Activated naive CD8-positive, alpha-beta T cell treated with anti-CD3 and anti-CD28 coated beads, Interleukin-2, amount 50 U/mL, for 24 hours (primary cell): ENCODE results near the gene TMOD1.

ENCODE experiments used
- ATAC-seq: fragments of 150-1000 bp; cut with Tn5 transposase; one replicate; pipeline ENCODE4 v1.10.0; 2021
- DNase-seq: peaks from one replicate; pipeline ENCODE4 v3.0.0; 2021
- H3K27ac Mint-ChIP-seq: one replicate; pipeline ENCODE4 v1.8.0; 2021; ENCODE audit warnings: mild to moderate bottlenecking, mixed read lengths
- H3K27me3 Mint-ChIP-seq: one replicate; pipeline ENCODE4 v1.8.0; 2021; ENCODE audit warnings: mixed read lengths
- H3K36me3 Mint-ChIP-seq: one replicate; pipeline ENCODE4 v1.8.0; 2021; ENCODE audit warnings: low read depth, mixed read lengths
- H3K4me1 Mint-ChIP-seq: one replicate; pipeline ENCODE4 v1.8.0; 2021; ENCODE audit warnings: mixed read lengths
- H3K4me3 Mint-ChIP-seq: one replicate; pipeline ENCODE4 v1.8.0; 2021; ENCODE audit warnings: mild to moderate bottlenecking, moderate library complexity, mixed read lengths
- H3K9me3 Mint-ChIP-seq: one replicate; pipeline ENCODE4 v1.8.0; 2021; ENCODE audit warnings: mixed read lengths

Gene TMOD1

DNA sequence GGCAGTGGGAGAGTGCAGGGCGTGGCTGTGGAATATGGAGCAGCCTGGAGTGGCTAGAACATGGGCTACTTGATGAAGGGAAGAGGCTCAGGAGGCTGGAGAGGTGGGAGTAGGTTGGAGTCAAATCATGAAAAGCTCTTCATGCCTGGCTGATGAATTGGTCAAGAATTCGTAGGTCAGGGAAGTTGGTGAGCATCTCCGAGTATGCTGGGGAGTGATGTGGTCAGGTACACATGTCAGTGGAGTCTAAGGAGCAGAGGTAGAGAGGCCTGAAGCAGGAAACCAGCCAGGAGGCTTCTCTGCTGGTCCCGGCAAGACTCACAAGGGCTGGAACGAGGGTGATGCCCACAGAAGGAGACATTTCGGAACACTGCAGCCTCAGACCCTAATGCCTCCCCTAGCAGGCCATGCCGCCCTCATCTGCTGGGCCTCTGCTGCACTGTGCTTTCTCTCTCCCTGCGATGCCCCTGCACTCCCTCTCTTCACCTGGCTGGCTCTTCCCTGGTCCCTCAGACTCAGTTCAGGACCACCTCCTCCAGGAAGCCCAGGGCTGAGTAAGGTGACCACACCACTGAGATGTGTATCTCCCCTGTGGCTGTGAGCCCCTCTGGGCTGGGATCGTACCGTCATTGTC, 33.6 kb downstream of the TMOD1 start:
- no peak for ATAC-seq
- Mint-ChIP-seq H3K4me3 (no peak overlapping the region), H3K9me3 (no peaks in the 10 kb centered on the region), H3K4me1 (no peaks in the 10 kb centered on the region), H3K36me3 (no peaks in the 10 kb centered on the region), H3K27ac (no peak overlapping the region), H3K27me3 (peaks cover 10% of the 10 kb centered on the region)
- no peak for DNase-seq

- DNase-seq: no peak
- Mint-ChIP-seq H3K4me3 (no peak overlapping the region), H3K27me3 (peaks cover 10% of the 10 kb centered on the region), H3K27ac (no peak overlapping the region), H3K9me3 (no peaks in the 10 kb centered on the region), H3K4me1 (no peaks in the 10 kb centered on the region), H3K36me3 (no peaks in the 10 kb centered on the region)
- no peak for ATAC-seq
Observed at GRCh38 chr9:97535771-97536170, 34.3 kb downstream of the TMOD1 start.

GRCh38 chr9:97536480-97536879, 35.0 kb downstream of the TMOD1 start:
- ATAC-seq (no peak), DNase-seq (no peak)
- H3K27ac Mint-ChIP-seq: no peak overlapping the region
- no peaks in the 10 kb centered on the region for H3K9me3 Mint-ChIP-seq
- H3K36me3 Mint-ChIP-seq: no peaks in the 10 kb centered on the region
- H3K27me3 Mint-ChIP-seq: peaks cover 10% of the 10 kb centered on the region
- H3K4me3 Mint-ChIP-seq: no peak overlapping the region
- H3K4me1 Mint-ChIP-seq: no peaks in the 10 kb centered on the region

- DNase-seq: no peak
- ATAC-seq: no peak
- H3K27ac Mint-ChIP-seq: no peak overlapping the region
- H3K9me3 Mint-ChIP-seq: no peaks in the 10 kb centered on the region
- H3K4me1 Mint-ChIP-seq: no peaks in the 10 kb centered on the region
- peaks cover 5% of the 10 kb centered on the region for H3K27me3 Mint-ChIP-seq
- H3K4me3 Mint-ChIP-seq: no peak overlapping the region
- no peaks in the 10 kb centered on the region for H3K36me3 Mint-ChIP-seq
Observed at GRCh38 chr9:97543561-97543960, 42.1 kb downstream of the TMOD1 start.

- H3K27me3 Mint-ChIP-seq: peaks cover 8% of the 10 kb centered on the region
Observed at GRCh38 chr9:97545486-97545885, 44.0 kb downstream of the TMOD1 start.

GRCh38 chr9:97547098-97547829, 45.8 kb downstream of the TMOD1 start:
- no peaks in the 10 kb centered on the region for H3K9me3 Mint-ChIP-seq
- H3K27ac Mint-ChIP-seq: no peak overlapping the region
- H3K27me3 Mint-ChIP-seq: peaks cover 11% of the 10 kb centered on the region
- ATAC-seq (no peak), DNase-seq (no peak)
- H3K36me3 Mint-ChIP-seq: no peaks in the 10 kb centered on the region
- H3K4me3 Mint-ChIP-seq: no peak overlapping the region
- H3K4me1 Mint-ChIP-seq: no peaks in the 10 kb centered on the region

More at GRCh38 chr9:97545486-97545885, 44.0 kb downstream of the TMOD1 start:
- H3K9me3 Mint-ChIP-seq: no peaks in the 10 kb centered on the region
- H3K27ac Mint-ChIP-seq: no peak overlapping the region
- no peaks in the 10 kb centered on the region for H3K36me3 Mint-ChIP-seq
- no peak overlapping the region for H3K4me3 Mint-ChIP-seq
- no peak for DNase-seq
- ATAC-seq: no peak
- no peaks in the 10 kb centered on the region for H3K4me1 Mint-ChIP-seq

GRCh38 chr9:97548379-97548778, 46.9 kb downstream of the TMOD1 start:
- no peak overlapping the region for H3K27ac Mint-ChIP-seq

DNA sequence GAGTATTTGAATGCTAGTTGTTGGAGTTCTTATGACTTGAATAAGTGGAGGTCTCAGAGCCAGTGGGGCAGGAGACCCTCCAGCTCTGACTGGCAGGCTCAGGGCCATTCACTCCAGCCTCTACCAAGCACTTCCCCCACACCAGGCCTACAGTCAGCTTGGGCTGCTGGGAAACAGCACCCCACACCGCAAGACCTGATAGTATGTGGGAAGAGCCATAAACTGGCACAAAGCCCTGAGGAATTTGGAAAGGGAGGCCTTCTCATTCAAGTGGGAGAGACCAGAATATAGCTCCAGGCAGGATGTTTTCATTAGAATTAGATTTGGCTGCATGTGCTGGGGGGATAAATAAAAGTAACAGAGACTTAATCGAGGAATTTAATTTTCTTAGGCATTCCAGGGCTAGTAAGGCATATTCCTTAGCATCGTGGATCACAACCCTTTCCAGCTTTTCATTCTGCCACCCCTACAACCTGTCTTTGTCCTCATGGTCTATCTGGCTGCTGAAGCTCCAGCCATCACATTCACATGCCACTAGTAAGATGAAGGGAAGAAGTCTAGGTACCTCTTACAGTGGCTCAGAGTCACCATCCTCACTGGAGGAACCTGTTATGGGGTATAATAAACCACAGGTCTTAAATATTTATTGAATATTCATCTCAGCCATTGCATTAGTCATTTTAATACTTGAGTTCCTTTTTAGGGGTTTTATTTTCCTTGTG, 47.5 kb downstream of the TMOD1 start:
- DNase-seq (no peak), ATAC-seq (no peak)
- Mint-ChIP-seq H3K4me1 (no peaks in the 10 kb centered on the region), H3K36me3 (no peaks in the 10 kb centered on the region), H3K4me3 (no peak overlapping the region), H3K27ac (no peak overlapping the region), H3K9me3 (no peaks in the 10 kb centered on the region), H3K27me3 (peaks cover 11% of the 10 kb centered on the region)

More at GRCh38 chr9:97548379-97548778, 46.9 kb downstream of the TMOD1 start:
- Mint-ChIP-seq H3K4me3 (no peak overlapping the region), H3K4me1 (no peaks in the 10 kb centered on the region), H3K27me3 (peaks cover 11% of the 10 kb centered on the region), H3K36me3 (no peaks in the 10 kb centered on the region), H3K9me3 (no peaks in the 10 kb centered on the region)
- ATAC-seq (no peak), DNase-seq (no peak)

GRCh38 chr9:97550386-97550785, 48.9 kb downstream of the TMOD1 start:
- H3K4me3 Mint-ChIP-seq: no peak overlapping the region
- peaks cover 12% of the 10 kb centered on the region for H3K27me3 Mint-ChIP-seq

DNA sequence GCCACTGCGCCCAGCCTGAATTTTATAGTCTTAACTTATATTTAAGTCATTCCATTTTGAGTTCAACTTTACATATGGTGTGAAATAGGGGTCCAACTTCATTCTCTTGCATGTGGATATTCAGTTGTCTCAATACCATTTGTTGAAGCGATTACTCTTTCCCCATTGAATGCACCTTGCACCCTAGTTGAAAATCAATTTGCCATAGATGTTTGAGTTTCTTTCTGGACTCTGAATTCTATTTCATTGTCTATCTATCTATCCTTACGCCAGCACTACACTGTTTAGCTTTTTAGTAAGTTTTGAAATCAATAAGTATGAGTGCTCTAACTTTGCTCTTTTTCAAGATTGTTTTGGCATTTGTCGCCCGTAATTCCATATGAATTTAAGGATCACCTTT, 49.8 kb downstream of the TMOD1 start:
- Mint-ChIP-seq H3K9me3 (no peaks in the 10 kb centered on the region), H3K4me1 (no peaks in the 10 kb centered on the region), H3K27ac (no peak overlapping the region), H3K27me3 (peaks cover 14% of the 10 kb centered on the region), H3K36me3 (no peaks in the 10 kb centered on the region), H3K4me3 (no peak overlapping the region)
- ATAC-seq: no peak
- no peak for DNase-seq

More at GRCh38 chr9:97550386-97550785, 48.9 kb downstream of the TMOD1 start:
- H3K36me3 Mint-ChIP-seq: no peaks in the 10 kb centered on the region
- no peak for DNase-seq
- no peak for ATAC-seq
- H3K9me3 Mint-ChIP-seq: no peaks in the 10 kb centered on the region
- H3K4me1 Mint-ChIP-seq: no peaks in the 10 kb centered on the region
- H3K27ac Mint-ChIP-seq: no peak overlapping the region

DNA sequence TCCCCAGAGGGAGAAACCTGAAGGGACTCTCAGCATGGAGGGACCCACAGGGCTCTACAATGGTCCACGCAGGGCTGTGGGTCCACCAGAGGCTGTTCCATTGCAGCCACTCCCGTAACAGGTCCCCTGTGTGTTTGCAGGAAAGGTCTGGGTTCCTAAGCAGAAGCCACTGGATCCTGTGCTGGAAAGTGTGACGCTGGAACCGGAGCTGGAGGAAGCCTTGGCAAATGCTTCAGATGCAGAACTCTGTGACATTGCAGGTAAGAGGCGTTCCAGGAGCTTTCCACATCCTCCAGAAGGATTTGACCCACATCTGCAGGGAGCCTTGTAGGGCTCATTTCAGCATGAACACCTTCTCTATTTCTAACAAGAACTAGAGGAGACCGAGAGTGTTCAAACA, 51.7 kb downstream of the TMOD1 start:
- DNase-seq (no peak), ATAC-seq (no peak)
- no peaks in the 10 kb centered on the region for H3K4me1 Mint-ChIP-seq
- peaks cover 17% of the 10 kb centered on the region for H3K27me3 Mint-ChIP-seq
- H3K36me3 Mint-ChIP-seq: no peaks in the 10 kb centered on the region
- no peaks in the 10 kb centered on the region for H3K9me3 Mint-ChIP-seq
- no peak overlapping the region for H3K4me3 Mint-ChIP-seq
- H3K27ac Mint-ChIP-seq: no peak overlapping the region

DNA sequence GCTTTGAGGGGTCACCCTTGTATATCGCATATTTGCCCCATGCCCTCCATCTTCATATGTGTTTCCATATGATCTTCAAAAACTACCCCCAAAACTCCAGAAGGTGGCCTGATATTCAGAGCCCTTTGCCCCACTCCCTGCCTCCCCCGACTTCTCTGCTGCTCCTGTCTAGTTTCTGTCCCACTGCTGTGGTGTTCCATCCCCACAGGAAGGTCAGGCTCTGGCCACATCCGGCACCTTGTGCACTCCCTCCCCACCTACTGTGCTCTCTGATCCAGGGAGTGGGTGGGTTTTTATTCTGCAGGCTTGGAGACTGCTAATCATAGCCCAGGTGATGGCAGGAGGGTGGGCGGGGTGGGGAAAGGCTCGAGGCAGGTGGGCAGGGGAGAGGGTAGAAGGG, 52.4 kb downstream of the TMOD1 start:
- ATAC-seq: no peak
- Mint-ChIP-seq H3K4me1 (peaks cover under 1% of the 10 kb centered on the region), H3K27ac (no peak overlapping the region), H3K27me3 (peaks cover 15% of the 10 kb centered on the region), H3K36me3 (no peaks in the 10 kb centered on the region), H3K9me3 (no peaks in the 10 kb centered on the region), H3K4me3 (no peak overlapping the region)
- no peak for DNase-seq

GRCh38 chr9:97554566-97555075, 53.2 kb downstream of the TMOD1 start:
- peaks cover 5% of the 10 kb centered on the region for H3K4me1 Mint-ChIP-seq
- no peak for ATAC-seq
- peaks cover 18% of the 10 kb centered on the region for H3K27me3 Mint-ChIP-seq
- H3K4me3 Mint-ChIP-seq: no peak overlapping the region
- no peaks in the 10 kb centered on the region for H3K36me3 Mint-ChIP-seq
- no peak for DNase-seq
- no peaks in the 10 kb centered on the region for H3K9me3 Mint-ChIP-seq
- no peak overlapping the region for H3K27ac Mint-ChIP-seq

DNA sequence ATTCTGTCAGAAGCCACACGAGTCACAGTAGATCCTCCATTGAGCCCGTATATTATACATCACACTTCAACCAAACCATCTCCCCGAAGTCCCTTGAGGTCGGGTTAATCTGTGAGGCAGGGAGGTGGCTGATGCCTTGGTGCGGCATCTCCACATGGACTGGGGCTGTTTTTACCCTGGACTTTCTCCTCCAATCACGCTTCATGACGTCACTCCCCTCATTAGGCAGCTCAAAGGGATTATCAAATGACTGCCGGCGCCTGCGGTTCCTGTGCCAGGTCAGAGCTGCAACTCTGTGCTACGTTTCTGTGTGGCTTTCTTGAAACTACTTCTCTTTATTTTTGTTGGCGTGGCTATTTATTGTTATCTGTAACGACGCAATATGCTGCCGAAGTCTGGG, 53.7 kb downstream of the TMOD1 start:
- peaks cover 6% of the 10 kb centered on the region for H3K4me1 Mint-ChIP-seq

More for the DNA sequence above, 53.7 kb downstream of the TMOD1 start:
- no peak overlapping the region for H3K4me3 Mint-ChIP-seq
- DNase-seq (no peak), ATAC-seq (no peak)
- H3K9me3 Mint-ChIP-seq: no peaks in the 10 kb centered on the region
- no peaks in the 10 kb centered on the region for H3K36me3 Mint-ChIP-seq
- H3K27ac Mint-ChIP-seq: no peak overlapping the region
- H3K27me3 Mint-ChIP-seq: peaks cover 17% of the 10 kb centered on the region
